Heart left ventricle (tissue), 13 donors: Measurements from ENCODE around the gene MYO3A.

Experiments used
- CTCF ChIP-seq, 12 donors: fragments of 200-600 bp; sonication (generic) in 4 of 12; IDR thresholded peaks; one replicate each; pipeline versions ENCODE4 v1.5.0 to v1.8.0; 2018 to 2022; ENCODE audit warnings: antibody characterized with exemption in 12 of 12, mild to moderate bottlenecking in 5 of 12
- POLR2A ChIP-seq, 2 donors: fragments of 450-650 bp; IDR thresholded peaks; one replicate each; pipeline ENCODE4 v1.6.1; 2017; ENCODE audit warnings: antibody characterized with exemption in 2 of 2, mild to moderate bottlenecking in 2 of 2, moderate library complexity in 2 of 2
- donor health status: ischemic (EF 13 %, LVEDD 7.1; RV severe dilation, severe dysfunction).
- donor health status: DM: no; HTN: yes; CAD: no.
- donor health status: DM: no; HTN: no; CAD: no.
- donor health status: ischemic (EF 25% LVEDD 6.9; RV normal size, moderate dysfunction).
- donor health status: ischemic (EF 25% LVEDD 5.7; RV mildly dilated, moderate dysfunction).
- donor health status: ischemic (EF 35%, LVEDD 5.7; RV mildly dilated, moderate dysfunction).
- donor health status: nonischemic (EF 11% LVEDD 7.7; RV severe dilation, severe dysfunction).
- donor health status: DM: yes; HTN: yes; CAD: no.
- donor health status: PGD.
- donor health status: ischemic (EF 29% LVEDD 5.4; RV normal size, mild dysfunction).
- donor health status: nonischemic (EF 23%, LVEDD 6.1; RV moderate dilation, normal function).

DNA sequence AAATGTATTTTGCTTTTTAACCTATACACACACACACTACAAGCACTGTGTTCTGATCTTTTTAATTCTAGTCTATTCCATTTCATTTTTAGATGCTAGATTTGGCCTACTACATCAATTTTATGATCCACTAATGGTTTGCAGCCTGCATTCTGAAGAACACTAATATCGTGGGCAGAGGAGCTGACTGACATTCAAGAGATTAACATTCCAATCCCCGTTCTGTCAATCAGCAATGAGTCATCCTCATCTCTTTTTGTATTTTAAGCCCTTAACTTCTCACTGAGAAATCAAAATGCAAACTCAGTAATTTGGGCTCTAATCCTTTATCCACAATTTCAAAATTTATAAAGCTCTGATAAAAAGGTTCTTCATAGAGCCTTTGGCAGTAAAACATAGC lies 235.4 kb downstream of the MYO3A start:
- no peak for TF ChIP-seq POLR2A (IDR thresholded peaks at IDR 0.05)
- no peak for TF ChIP-seq CTCF (IDR thresholded peaks at IDR 0.05)
